ENCODE measurements around the gene R3HDM1.
"Not testable (repeated sequence)": the region's sequence is repeated elsewhere in the genome, so short reads cannot be mapped to it uniquely, and the experiment has no call there.

Gene R3HDM1

GRCh38 chr2:135581282-135581681 is 50.0 kb downstream of the R3HDM1 start:
- no peak for DNase-seq

DNA sequence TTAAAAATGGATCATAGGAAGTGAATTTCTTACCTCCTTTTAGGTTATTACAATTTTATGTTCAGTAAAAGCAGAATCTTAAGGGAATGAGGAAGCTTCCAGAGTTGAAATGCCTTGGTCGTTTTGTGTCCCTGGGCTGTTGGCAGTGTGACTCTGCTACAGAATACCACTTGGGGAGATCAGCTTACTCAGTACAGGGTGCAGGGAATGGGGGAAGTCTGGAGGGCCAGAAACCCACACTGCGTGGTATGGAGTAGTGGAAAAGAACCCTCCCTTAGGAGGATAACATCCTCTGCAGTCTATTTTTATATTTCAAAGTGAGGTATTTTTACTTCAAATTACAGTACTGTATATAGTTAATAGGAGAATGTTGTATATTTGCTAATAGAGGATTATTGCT is 51.1 kb downstream of the R3HDM1 start:
- DNase-seq, result no peak

DNA sequence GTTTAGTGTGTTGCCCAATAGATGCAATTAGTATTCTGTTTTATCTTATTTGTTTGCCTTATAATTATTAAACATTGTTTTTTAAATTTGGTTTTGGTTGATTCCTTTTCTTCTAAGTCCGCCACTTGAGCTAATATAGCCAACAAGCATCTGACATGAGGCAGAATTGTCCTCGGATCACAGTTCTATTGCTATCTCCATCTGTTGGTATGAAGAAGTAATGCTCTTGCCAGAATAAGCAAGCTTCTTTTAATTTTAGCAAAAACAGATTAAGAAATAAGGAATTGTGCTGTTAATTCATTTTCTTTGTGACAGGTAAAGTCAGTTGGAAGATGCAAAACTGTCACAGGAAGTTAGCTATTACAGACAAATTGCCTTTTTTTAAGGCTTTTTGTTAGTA is 54.3 kb downstream of the R3HDM1 start:
- DNase-seq, result peak; percentile 8

GRCh38 chr2:135586148-135586547 is 54.9 kb downstream of the R3HDM1 start:
- DNase-seq, result no peak

DNA sequence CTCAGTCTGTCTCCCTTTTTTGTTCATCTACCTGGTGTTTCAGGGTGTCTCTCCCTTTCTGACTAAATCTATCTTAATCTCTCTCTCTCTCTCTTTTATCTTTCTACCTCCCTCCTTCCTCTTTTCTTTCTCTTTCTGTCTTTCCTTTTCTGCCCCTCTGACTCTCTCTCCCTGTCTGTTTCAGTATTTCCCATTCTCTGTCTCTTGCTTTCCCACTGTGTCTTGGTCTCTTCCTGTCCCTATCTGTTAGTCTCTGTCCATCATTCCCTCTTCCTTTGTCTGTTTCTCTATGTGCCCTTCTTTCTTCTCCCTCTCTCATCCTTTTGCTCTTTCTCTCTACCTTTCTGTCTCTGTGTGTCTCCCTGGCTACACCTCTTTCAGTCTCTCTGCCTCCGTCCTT is 56.7 kb downstream of the R3HDM1 start:
- DNase-seq, result no peak

GRCh38 chr2:135590619-135591260 is 59.5 kb downstream of the R3HDM1 start:
- DNase-seq, result no peak

- no peak for DNase-seq
Observed at GRCh38 chr2:135600915-135601314, 69.6 kb downstream of the R3HDM1 start.

- DNase-seq, result no peak
Observed at GRCh38 chr2:135603543-135603942, 72.3 kb downstream of the R3HDM1 start.

DNA sequence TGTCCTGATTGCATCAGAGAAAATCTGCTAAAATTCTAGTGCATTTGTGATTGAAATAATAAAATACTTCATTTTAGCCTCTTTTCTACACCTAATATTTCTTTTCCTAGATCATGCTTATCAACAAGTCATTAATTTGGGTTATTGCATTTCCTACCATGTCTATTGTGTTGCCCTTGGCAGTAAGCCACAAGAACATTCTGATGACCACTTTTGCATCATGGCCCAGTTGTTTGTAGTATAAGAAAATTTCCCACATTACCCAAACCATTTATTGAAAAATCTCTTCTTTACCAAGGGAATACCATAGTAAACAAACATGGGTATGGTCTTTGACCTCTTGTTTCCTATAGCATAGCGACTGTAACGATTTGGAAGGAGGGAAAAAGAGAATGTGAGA is 76.3 kb downstream of the R3HDM1 start:
- no peak for DNase-seq

DNA sequence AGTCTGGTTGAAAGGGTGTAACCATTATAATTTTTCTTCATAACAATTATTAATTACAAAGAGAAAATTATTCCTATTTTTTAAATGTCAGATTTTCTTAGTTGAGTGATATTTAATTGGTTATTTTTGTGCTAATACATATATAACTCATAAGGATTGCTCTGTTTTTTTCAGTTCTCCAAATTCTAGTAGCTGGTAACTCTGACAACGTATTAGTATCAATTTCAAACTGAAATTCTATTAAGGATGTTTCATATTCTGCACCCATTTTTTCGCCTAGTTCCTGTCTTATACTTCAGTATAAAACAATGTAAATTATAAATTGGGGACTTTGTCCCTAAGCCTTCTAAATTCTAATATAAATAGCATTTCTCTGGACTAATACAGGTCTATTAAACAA is 81.0 kb downstream of the R3HDM1 start:
- no peak for DNase-seq

DNA sequence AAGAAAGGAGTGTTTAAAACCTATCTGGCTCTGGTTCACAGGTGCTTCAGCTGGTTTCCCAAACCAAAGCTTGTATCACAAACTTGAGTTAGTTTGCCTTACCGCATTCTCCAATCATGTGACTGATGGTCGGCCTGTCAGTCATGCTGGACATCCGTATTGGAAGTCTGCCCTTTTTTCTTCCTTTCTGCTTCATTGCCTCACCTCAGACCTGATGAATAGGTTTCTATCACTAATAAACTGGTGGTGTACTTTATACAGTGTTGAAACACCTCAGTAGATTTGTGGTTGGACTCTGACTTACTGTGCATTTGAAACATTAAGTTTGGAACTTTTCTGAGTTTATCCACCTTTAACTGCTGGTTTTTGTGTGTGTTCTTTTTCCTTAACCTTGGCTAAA is 84.1 kb downstream of the R3HDM1 start:
- no peak for DNase-seq

DNA sequence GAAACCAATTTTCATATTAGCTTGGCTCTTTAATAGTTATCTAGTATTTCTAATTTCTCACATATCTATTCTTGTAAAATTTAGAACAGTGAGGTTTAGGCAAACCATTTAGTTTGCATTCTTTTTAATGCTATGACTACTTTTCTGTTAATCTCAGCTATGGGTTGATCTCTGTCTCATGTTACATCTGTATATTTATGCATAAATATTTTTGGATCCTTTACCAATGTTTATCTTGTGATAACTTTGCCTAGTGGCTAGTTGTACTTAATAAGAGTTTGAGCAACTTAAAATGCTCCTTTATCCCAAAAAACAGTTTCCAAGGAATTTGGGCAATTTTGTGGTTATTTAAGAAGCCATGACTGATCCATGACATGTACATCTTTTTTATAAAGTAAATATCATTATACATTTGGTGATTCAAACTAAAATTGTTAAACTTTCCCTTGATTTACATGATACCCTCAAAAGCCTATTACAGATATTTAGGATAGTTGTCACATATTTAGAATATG is 86.3 kb downstream of the R3HDM1 start:
- DNase-seq, result no peak

GRCh38 chr2:135620198-135620597 is 88.9 kb downstream of the R3HDM1 start:
- DNase-seq, result no peak

DNA sequence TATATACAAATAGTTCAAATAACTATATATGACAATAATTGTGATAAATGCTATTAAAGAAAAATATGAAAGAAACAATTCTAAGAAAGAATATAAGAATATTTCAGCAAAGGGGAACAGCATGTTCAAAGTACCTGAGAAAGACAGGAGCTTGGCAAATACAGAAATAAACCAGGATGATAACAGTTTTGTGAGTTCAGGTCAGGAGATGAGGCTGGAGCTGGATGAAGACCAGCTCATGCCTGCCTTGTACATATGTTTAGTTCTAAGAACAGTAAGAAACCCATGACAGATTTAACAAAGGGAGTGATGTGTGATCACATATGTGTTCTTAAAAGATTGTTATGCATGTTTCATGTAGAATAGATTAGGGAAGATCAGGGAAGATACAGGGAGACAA is 98.2 kb downstream of the R3HDM1 start:
- no peak for DNase-seq

DNA sequence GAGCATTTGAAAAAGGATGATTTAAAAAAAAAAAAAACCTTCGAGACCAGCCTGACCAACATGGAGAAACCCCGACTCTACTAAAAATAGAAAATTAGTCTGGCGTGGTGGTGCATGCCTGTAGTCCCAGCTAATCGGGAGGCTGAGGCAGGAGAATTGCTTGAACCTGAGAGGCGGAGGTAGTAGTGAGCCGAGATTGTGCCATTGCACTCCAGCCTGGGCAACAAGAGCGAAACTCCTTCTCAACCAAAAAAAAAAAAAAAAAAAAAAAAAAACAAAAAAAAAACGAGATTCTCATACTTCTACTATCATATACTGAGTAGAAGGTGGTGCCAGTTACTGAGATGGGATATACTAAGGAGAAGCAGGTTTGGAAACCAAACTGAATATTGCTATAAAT is 98.8 kb downstream of the R3HDM1 start:
- not testable (repeated sequence) for DNase-seq

GRCh38 chr2:135630488-135630887 is 99.2 kb downstream of the R3HDM1 start:
- DNase-seq, result no peak

GRCh38 chr2:135633582-135633981 is 102.3 kb downstream of the R3HDM1 start:
- DNase-seq, result no peak

DNA sequence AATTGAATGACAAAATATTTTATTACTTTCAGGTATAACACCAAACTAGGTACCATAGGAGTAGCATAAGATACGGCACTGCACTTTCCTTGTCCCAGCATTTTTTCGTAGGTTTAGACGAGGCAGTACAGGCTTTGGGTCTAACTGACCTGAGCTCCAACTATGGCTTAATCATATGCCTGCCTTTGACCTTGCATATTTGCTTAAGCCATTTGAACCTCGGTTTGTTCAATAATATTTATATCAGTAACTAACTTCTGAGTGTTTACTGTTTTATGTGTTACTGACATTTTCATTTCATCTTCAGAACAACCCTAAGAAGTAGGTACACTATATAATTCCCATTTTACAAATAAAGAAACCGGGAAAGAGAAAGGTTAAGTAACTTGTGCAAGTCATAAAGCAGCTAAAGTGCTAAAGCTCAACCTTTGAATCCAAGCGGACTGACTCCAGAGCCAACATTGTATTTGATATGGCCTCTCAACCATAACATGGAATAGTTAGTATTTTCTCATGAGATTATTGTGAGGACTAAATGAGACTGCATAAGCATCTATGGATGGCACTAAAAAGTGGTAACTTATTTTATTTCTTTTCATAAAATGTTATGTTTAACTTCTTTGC is 104.0 kb downstream of the R3HDM1 start:
- DNase-seq, result no peak

DNA sequence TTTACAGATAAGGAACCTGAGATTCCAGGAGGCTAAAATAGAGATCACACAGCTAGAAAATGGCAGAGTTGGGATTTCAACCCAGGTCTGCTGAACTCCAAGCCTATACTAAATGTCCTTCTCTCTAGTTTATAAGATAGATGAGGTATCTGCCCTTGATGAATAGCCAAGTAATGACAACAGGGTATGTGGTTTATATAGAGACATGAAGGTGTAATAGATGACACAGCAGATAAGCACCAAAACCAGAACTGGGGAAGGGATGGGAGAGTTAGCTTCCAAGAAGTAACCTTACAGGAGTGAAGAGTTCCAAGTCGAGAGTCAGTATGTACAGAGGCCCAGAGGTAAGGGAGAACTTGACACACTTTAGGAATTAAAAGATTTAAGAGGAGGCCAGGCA is 105.7 kb downstream of the R3HDM1 start:
- DNase-seq, result no peak

GRCh38 chr2:135637456-135638087 is 106.3 kb downstream of the R3HDM1 start:
- no peak for DNase-seq

DNA sequence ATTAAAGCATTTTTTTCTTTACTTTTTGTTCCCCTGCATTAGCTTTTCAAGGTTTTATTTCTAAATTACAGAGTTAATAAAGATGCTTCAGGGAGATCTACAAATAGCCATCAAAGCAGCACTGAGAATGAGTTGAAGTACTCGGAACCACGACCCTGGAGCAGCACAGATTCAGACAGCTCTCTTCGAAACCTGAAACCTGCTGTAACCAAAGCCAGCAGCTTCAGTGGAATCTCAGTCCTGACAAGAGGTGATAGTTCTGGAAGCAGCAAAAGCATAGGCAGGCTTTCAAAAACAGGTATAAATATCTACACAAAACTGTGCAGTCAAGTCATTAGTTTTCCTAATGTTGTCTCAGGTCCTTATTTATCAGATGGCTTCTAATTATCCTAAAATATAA is 107.5 kb downstream of the R3HDM1 start:
- no peak for DNase-seq

GRCh38 chr2:135641156-135642068 is 110.1 kb downstream of the R3HDM1 start:
- no peak for DNase-seq

Measured in NCI-H82 (cell line).